ENCODE results near the gene LRWD1. TPM values are rescaled to one million over a fixed set of nuclear protein-coding genes. Genes with fewer than 3 reads are reported as not detected.
A peak's percentile ranks its signal among the peaks of the same experiment; 100 is the strongest.

The LRWD1 gene
- total RNA-seq, 2 experiments from 2014 or later: 39.1 to 68.2 TPM

- Histone ChIP-seq H3K79me2 (ENCODE audit: insufficient read depth, low read depth, low read length) (no peaks in the 10 kb centered on the region; the same call in 1 of the 2 replicates), H3K27ac (ENCODE audit: low read depth, low read length, poor library complexity, severe bottlenecking) (peak overlapping the region; percentile 66), H3K4me2 (ENCODE audit: low read length) (peak overlapping the region; percentile 39; the same call in 1 of the 2 replicates), H3K4me1 (ENCODE audit: insufficient read depth, low read length, poor library complexity, severe bottlenecking) (peaks cover 69% of the 10 kb centered on the region), H3K36me3 (ENCODE audit: insufficient read depth, low read length) (peaks cover 77% of the 10 kb centered on the region), H3K9me3 (ENCODE audit: low read length) (no peaks in the 10 kb centered on the region), H4K20me1 (ENCODE audit: insufficient read depth, low read length) (no peaks in the 10 kb centered on the region), H3K9me2 (ENCODE audit: insufficient read depth, low read length) (no peaks in the 10 kb centered on the region), H3K4me3 (ENCODE audit: low read depth, low read length, poor library complexity, severe bottlenecking) (no peak overlapping the region), H2AFZ (ENCODE audit: low read length) (no peak overlapping the region)
- CTCF ChIA-PET (ENCODE audit: unreplicated experiment): no interaction called here
- POLR2A ChIA-PET: interaction anchor here (1.0 to 1.4 kb wide), 2 partner anchors 13 to 20 kb away, joined by 3 to 5 read pairs; no protein-coding TSS in a partner anchor
- DNase-seq (ENCODE audit: low spot score): peak; percentile 54
- TF ChIP-seq EZH2phosphoT487 (IDR thresholded peaks at IDR 0.05; ENCODE audit: borderline replicate concordance, low read depth, low read length) (no peak), CTCF (conservative IDR thresholded peaks at IDR 0.05; ENCODE audit: low read length) (no peak)
- BruUV-seq (replicated peaks): no TSS peak
- intact Hi-C loops (cut with micrococcal nuclease; ENCODE audit: unreplicated experiment): no loop called here
Measured at GRCh38 chr7:102421706-102422240, 43.0 kb upstream of the LRWD1 start.

- Histone ChIP-seq H4K20me1 (ENCODE audit: insufficient read depth, low read length) (no peaks in the 10 kb centered on the region), H3K79me2 (ENCODE audit: insufficient read depth, low read depth, low read length) (peaks cover 13% of the 10 kb centered on the region; the same call in 1 of the 2 replicates), H3K27ac (ENCODE audit: low read depth, low read length, poor library complexity, severe bottlenecking) (peak overlapping the region; percentile 97), H3K4me3 (ENCODE audit: low read depth, low read length, poor library complexity, severe bottlenecking) (peak overlapping the region; percentile 52), H3K9me2 (ENCODE audit: insufficient read depth, low read length) (no peaks in the 10 kb centered on the region), H3K4me1 (ENCODE audit: insufficient read depth, low read length, poor library complexity, severe bottlenecking) (peaks cover 90% of the 10 kb centered on the region), H2AFZ (ENCODE audit: low read length) (peak overlapping the region; percentile 8; the same call in 1 of the 2 replicates), H3K4me2 (ENCODE audit: low read length) (peak overlapping the region; percentile 97), H3K9me3 (ENCODE audit: low read length) (no peaks in the 10 kb centered on the region), H3K36me3 (ENCODE audit: insufficient read depth, low read length) (peaks cover 76% of the 10 kb centered on the region)
- intact Hi-C loops (cut with micrococcal nuclease; ENCODE audit: unreplicated experiment): no loop called here
- no TSS peak for BruUV-seq (replicated peaks)
- TF ChIP-seq EZH2phosphoT487 (IDR thresholded peaks at IDR 0.05; ENCODE audit: borderline replicate concordance, low read depth, low read length) (no peak), CTCF (conservative IDR thresholded peaks at IDR 0.05; ENCODE audit: low read length) (no peak)
- CTCF ChIA-PET (ENCODE audit: unreplicated experiment): interaction anchor here (0.7 kb wide), 1 partner anchor 47 kb away, joined by 3 read pairs; no protein-coding TSS in a partner anchor
- POLR2A ChIA-PET: interaction anchor here (1.1 to 4.6 kb wide), 5 partner anchors 9 to 27 kb away, joined by 3 to 40 read pairs (median 19); no protein-coding TSS in a partner anchor
- peak; percentile 42 for DNase-seq (ENCODE audit: low spot score)
Measured at GRCh38 chr7:102424129-102424551, 40.6 kb upstream of the LRWD1 start.

- intact Hi-C loops (cut with micrococcal nuclease; ENCODE audit: unreplicated experiment): loop anchor here (1.0 kb wide), 1 partner anchor 13 kb away; no protein-coding TSS in a partner anchor
- Histone ChIP-seq H3K4me3 (ENCODE audit: low read depth, low read length, poor library complexity, severe bottlenecking) (peak overlapping the region; percentile 52), H4K20me1 (ENCODE audit: insufficient read depth, low read length) (no peaks in the 10 kb centered on the region), H3K27ac (ENCODE audit: low read depth, low read length, poor library complexity, severe bottlenecking) (peak overlapping the region; percentile 97), H3K4me1 (ENCODE audit: insufficient read depth, low read length, poor library complexity, severe bottlenecking) (peaks cover 96% of the 10 kb centered on the region), H2AFZ (ENCODE audit: low read length) (no peak overlapping the region), H3K9me2 (ENCODE audit: insufficient read depth, low read length) (no peaks in the 10 kb centered on the region), H3K9me3 (ENCODE audit: low read length) (no peaks in the 10 kb centered on the region), H3K36me3 (ENCODE audit: insufficient read depth, low read length) (peaks cover 71% of the 10 kb centered on the region), H3K79me2 (ENCODE audit: insufficient read depth, low read depth, low read length) (peaks cover 13% of the 10 kb centered on the region; the same call in 1 of the 2 replicates), H3K4me2 (ENCODE audit: low read length) (peak overlapping the region; percentile 97)
- POLR2A ChIA-PET: interaction anchor here (1.5 to 4.6 kb wide), 6 partner anchors 10 to 28 kb away, joined by 4 to 40 read pairs (median 22); no protein-coding TSS in a partner anchor
- CTCF ChIA-PET (ENCODE audit: unreplicated experiment): interaction anchor here (0.7 to 1.5 kb wide), 2 partner anchors 12 to 47 kb away, joined by 3 read pairs; no protein-coding TSS in a partner anchor
- peak; percentile 47 for DNase-seq (ENCODE audit: low spot score)
- no TSS peak for BruUV-seq (replicated peaks)
- no peak for TF ChIP-seq EZH2phosphoT487 (IDR thresholded peaks at IDR 0.05; ENCODE audit: borderline replicate concordance, low read depth, low read length)
- TF ChIP-seq CTCF (conservative IDR thresholded peaks at IDR 0.05; ENCODE audit: low read length): no peak
Measured at GRCh38 chr7:102424787-102425218, 40.0 kb upstream of the LRWD1 start.
